HG03460 (cell line): Measurements from ENCODE around the gene RNF207.
A peak's percentile ranks its signal among the peaks of the same experiment; 100 is the strongest.
"Not testable (repeated sequence)": the region's sequence is repeated elsewhere in the genome, so short reads cannot be mapped to it uniquely, and the experiment has no call there.

Experiments
- ATAC-seq: cut with Tn5 transposase; IDR thresholded peaks from one replicate; pipeline ENCODE4 v1.9.1; 2021; ENCODE audit not compliant: unreplicated experiment

The RNF207 gene

DNA sequence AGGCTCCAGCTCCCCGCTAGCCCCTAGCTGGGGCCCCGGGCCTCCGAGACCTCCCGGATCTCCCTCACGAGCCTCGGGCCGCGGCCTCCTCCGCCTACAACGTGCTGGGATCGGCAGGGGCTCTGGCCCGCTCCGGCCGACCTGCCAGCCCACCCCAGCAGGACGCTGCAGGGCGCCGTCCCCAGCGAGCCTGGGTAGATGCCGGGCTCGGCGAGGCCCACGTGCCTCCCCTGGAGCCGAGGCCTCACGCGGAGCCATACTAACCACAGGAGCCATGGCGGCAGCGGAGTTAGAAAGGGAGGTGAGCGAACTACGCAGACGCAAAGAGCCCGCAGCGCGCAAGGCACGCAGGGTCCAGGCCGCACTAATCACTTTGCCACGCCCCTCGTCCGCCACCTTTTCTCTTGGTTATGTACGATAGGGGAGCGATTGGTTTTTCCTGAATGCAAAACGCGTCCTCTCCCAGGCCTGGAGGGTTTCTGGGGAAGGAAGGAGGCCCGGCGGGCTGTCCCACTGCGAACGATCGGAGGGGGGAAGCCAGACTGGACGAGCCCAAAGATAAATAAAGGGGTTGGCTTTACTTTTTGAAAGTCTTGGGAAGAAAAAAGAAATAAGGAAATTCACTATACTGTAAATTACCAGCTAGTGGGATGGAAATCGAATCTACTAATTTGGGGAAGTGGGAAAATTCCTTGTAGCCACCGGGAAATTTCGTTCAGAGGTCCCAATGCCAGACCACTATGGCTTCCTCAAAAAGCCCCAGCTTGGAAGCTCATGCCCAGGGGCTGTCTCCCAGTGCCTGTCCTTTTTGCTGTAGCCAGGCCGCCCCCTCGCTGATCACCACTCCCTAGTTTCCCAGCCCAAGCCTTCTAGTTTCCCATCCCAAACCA, 6.4 kb upstream of the RNF207 start, which contains the start of gene RPL22:
RPL22 (minus strand) TSS at position 298 of the 890 bp plus-strand sequence; CDS start at position 276, 22 bp downstream.
- ATAC-seq, result peak; percentile 97

GRCh38 chr1:6200188-6200809, 5.6 kb upstream of the RNF207 start:
- ATAC-seq, result no peak

DNA sequence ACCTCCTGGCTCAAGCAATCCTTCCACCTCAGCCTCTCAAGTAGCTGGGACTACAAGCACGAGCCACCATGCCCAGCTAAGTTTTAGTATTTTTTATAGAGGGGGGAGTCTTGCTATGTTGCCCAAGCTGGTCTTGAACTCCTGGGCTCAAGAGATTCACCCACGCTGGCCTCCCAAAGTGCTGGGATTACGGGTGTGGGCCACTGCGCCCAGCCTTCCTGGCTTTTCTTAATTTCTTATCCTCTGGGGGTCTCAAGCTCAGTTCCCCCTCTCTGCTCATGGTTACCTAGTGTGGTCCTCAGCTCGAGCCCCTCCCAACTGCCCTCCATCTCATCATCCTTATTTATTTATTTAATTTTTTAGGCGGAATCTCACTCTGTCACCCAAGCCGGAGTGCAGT, 3.7 kb upstream of the RNF207 start:
- ATAC-seq, result no peak

DNA sequence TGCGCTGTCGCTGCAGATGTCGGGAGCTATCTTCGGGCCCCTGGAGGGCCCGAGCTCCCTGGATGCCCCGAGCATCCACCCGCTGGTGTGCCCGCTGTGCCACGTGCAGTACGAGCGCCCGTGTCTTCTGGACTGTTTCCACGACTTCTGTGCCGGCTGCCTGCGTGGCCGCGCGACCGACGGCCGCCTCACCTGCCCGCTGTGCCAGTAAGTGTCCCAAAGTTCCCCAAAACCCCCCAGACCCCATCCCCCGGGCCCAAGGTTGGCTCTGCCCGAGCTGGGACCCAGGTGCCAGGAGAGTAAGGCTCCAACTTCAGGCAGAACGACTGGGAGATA, 569 bp downstream of the RNF207 start:
- ATAC-seq, result no peak

DNA sequence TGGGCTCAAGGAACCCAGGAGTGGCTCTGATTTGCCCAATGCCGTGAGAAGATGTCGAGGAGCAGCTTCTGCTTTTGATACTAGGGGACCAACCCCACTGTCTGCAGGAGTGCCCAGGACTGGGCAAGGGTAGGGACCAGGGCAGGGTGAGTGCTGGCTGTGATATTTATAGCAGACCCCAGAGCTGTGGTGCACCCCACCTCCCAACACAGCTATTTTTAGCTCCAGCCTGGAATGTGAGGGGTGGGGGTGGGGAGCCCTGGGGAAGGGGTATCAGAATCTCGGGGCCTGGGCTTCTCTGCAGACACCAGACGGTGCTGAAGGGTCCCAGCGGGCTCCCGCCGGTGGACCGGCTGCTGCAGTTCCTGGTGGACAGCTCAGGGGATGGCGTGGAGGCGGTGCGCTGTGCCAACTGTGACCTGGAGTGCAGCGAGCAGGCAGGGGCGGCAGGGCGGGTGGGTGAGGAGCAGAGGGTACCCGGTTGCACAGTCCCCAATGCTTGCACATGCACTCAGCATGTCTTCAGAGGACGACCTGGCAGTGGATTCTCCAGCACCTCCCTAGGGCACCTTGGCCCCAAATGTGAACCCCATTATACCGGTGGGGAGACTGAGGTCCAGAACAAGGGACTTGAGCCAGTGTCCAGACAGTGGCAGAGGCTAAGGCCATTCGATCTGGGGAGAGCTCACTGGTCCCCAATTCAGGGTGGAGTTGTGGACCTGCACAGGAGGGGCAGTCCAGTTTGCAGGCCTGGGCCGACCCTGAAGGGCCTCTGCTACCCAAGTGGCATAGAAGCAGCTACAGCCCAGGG, 1.4 kb downstream of the RNF207 start:
- no peak for ATAC-seq

DNA sequence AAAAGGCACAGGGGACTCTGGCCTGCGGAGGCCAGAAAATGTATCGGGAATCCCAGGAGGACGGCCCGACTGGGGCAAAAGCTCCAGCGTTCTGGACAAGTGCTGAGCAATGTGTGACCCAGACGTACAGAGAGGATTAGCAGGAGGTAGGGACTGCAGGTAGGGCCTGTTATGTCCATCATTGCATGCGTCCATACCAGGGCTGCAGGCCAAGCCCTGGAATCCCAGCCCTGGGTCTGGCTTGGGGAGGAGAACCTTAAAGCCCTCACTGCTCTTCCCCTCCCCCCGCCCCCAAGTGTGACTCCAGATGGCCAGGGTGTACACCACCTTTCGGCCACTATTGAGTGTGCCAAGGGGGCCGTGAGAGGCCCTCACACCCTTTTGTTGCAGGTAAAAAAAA, 2.0 kb downstream of the RNF207 start:
- no peak for ATAC-seq

DNA sequence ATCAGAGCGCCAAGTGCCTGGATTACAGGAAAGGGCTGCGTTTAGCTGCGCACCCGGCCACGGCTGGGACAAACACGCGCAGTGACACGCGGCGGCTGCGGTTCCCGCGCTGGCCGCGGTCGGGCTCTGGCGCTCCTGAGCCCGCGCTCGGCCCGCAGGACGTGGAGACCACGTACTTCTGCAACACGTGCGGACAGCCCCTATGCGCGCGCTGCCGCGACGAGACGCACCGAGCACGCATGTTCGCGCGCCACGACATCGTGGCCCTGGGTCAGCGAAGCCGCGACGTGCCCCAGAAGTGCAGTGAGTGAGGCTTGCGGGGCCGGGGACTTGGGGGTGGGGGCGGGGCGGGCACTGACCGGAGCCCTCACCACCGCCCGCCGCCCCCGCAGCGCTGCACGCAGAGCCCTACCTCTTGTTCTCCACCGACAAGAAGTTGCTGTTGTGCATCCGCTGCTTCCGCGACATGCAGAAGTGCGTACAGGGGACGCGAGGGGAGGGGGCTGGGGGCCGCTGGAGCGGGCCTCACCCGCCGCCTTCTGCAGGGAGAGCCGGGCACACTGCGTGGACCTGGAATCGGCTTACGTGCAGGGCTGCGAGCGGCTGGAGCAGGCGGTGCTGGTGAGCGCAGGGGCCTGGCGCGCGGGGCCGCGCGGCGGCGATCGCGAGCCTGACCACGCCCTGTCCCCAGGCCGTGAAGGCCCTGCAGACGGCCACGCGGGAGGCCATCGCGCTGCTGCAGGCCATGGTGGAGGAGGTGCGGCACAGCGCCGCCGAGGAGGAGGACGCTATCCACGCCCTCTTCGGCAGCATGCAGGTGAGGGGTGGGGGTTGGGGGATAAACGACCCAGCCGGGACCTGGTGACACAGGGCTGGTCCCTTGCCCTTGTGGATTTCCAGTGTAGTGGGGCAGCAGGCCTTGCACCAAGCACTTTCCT, 3.1 kb downstream of the RNF207 start:
- ATAC-seq, result no peak

DNA sequence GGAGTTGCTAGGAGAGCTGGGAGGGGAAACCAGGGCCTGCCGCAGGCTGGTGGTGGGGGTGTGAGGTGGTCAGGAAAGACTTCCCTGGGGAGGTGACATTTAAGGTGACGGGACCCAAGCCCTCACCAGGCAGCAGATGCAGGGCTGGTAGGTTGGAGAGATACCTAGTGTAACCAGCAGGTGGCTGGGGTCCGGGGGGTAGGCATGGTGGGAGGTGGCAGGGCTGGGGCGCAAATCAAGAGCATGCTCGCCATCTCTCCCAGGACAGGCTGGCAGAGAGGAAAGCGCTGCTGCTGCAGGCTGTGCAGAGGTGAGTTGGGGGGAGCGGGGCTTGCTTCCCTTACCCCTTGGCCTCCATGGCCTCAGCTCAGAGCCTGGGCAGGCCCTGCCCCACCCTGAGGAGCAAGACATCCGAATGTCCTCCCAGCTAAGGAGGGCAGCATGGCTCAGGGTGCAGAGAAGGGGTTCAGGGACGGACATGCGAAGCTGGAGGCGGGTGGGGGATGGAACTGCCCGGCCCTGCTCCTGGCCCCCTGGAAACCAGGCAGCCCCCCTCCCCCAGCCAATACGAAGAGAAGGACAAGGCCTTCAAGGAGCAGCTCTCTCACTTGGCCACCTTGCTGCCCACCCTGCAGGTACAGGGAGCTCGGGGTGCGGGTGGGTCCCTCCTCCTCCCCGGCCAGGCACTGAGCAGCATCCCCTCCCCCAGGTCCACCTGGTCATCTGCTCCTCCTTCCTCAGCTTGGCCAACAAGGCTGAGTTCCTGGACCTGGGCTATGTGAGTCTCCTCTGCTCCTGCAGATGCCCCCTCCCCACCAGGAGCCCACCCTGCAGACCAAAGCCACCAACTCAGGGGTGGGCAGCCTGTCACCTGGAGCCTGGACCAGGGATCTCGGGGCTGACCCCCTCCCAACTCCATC, 4.0 kb downstream of the RNF207 start:
- no peak for ATAC-seq

- no peak for ATAC-seq
Measured at GRCh38 chr1:6210591-6211355, 4.9 kb downstream of the RNF207 start.

- no peak for ATAC-seq
Measured at GRCh38 chr1:6211731-6212130, 5.8 kb downstream of the RNF207 start.

DNA sequence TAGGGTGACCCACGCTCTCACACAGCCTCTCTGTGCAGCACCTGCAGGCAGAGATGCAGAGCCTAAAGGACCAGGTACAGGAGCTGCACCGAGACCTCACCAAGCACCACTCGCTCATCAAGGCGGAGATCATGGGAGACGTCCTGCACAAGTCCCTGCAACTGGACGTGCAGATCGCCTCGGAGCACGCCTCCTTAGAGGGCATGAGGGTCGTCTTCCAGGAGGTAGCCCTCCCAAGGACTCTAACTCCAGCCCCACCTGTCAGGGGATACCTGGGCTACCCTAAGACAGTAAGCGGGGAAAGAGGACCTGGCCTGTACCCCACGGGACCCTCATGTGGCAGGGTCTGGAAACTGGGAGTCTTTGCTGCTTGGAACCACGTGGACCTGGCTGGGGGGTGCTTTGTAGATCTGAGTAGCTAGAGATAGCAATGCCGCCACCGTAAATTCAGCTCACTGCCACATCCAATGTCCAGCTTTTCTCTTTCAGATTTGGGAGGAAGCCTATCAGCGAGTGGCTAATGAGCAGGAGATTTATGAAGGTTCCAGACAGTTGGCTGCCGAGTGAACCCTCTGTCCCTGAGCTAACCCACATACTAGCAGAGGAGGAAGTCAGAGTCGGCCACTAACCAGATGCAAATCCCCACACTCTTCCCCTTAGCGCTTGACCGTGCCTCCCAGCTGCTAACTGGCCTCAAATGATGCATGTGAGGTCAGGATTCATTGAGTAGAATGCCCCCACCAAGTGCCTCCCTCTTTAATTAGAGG, 6.5 kb downstream of the RNF207 start:
- ATAC-seq, result no peak

- ATAC-seq, result no peak
Measured at GRCh38 chr1:6218375-6219164, 12.7 kb downstream of the RNF207 start.

DNA sequence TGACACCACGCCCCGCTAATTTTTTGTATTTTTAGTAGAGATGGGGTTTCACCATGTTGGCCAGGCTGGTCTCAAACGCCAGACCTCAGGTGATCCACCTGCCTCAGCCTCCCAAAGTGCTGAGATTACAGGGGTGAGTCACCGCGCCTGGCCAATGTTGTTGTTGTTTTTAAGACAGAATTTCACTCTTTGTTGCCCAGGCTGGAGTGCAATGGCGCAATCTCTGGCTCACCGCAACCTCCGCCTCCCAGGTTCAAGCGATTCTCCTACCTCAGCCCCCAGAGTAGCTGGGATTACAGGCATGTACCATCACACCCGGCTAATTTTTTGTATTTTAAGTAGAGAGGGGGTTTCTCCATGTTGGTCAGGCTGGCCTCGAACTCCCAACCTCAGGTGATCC, 13.7 kb downstream of the RNF207 start:
- ATAC-seq, result not testable (repeated sequence)

GRCh38 chr1:6220236-6220635, 14.3 kb downstream of the RNF207 start:
- no peak for ATAC-seq

- no peak for ATAC-seq
Measured at GRCh38 chr1:6221210-6221784, 15.4 kb downstream of the RNF207 start.

- ATAC-seq, result no peak
Measured at GRCh38 chr1:6222636-6223035, 16.7 kb downstream of the RNF207 start.

DNA sequence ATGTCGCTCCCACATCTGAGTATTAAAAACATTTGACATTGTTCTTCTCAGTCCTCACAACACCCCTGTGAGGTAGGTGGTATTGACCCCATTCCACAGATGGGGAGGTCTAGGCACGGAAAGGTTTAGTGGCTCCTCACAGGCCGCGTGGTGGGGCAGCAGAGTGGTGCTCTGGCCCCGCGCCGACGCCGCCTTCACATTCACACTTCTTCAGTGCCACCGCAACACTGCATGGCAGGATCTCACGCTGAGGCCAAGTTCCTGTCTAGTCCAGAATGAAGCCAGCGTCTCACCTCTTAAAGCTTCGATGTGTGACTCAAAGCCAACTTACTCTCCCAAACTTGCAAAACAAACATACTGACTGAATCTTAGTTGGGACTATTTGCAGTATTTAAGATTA, 17.7 kb downstream of the RNF207 start:
- no peak for ATAC-seq
